H1 (cell line): ENCODE results near the gene RAB39B. TPM values are rescaled to one million over a fixed set of nuclear protein-coding genes. Genes with fewer than 3 reads are reported as not detected.

Experiments used
- CBX8 ChIP-seq: fragments of 300-800, 300-1000 bp; sonication (generic); IDR thresholded peaks from 2 replicates; pipeline ENCODE4 v1.7.1; 2016; ENCODE audit warnings: low read depth, low read length, borderline replicate concordance
- HDAC6 ChIP-seq: IDR thresholded peaks from one replicate; pipeline ENCODE4 v1.7.1; 2012; ENCODE audit warnings: low read depth, mild to moderate bottlenecking, inconsistent platforms, low read length, moderate library complexity
- POLR2A ChIP-seq, 2 experiments: IDR thresholded peaks; 1 replicate in 1 of 2; 2 replicates in 1 of 2; pipeline ENCODE4 v1.6.1; 2011; ENCODE audit warnings: low read depth in 2 of 2, low read length in 2 of 2, mild to moderate bottlenecking in 2 of 2; ENCODE audit errors: control extremely low read depth in 1 of 2
- RBBP5 ChIP-seq: IDR thresholded peaks from 2 replicates; pipeline ENCODE4 v1.7.1; 2012; ENCODE audit warnings: low read depth, mild to moderate bottlenecking, inconsistent platforms, low read length, moderate library complexity, borderline replicate concordance
- SAP30 ChIP-seq: fragments of 300-600 bp; sonication (generic); IDR thresholded peaks from 2 replicates; pipeline ENCODE4 v1.7.1; 2012; ENCODE audit warnings: low read length, moderate library complexity, mild to moderate bottlenecking, inconsistent platforms; ENCODE audit not compliant: insufficient read depth, insufficient replicate concordance
- SIN3A ChIP-seq, 2 experiments: IDR thresholded peaks in 1 of 2; conservative IDR thresholded peaks in 1 of 2; 2 replicates each; pipeline ENCODE4 v1.6.1; 2011 to 2012; ENCODE audit warnings: low read length in 2 of 2, improper control_type of control experiment in 1 of 2, low read depth in 1 of 2, mild to moderate bottlenecking in 1 of 2
- TBP ChIP-seq: IDR thresholded peaks from 2 replicates; pipeline ENCODE4 v1.6.1; 2011; ENCODE audit warnings: low read depth, low read length, improper control_type of control experiment
- polyA plus RNA-seq, 7 experiments: library from polyadenylated mRNA; depleted of rRNA in 3 of 7; stranded (reverse) in 5 of 7; unstranded in 2 of 7; fragments of >200 nt in 5 of 7; fragments of 200-250 nt in 2 of 7; gene quantifications; 1 replicate in 5 of 7; 2 replicates in 1 of 7; 4 replicates in 1 of 7; pipeline versions ENCODE4 v1.2.1 to v1.2.3, GENCODE V29; 2011 to 2013; ENCODE audit warnings: missing spikeins in 2 of 7, mixed read lengths in 2 of 7
- total RNA-seq: library from RNA; stranded (reverse); fragmentation: NEBNext Ultra II Directional; extraction: Animal tissue kit (Norgen Biotek cat#: 25700); gene quantifications from 2 replicates; pipeline ENCODE4 v1.2.1, GENCODE V29; 2021

RAB39B gene
- total and polyA plus RNA-seq, 2 of the 8 experiments (the other 6 are each of a cell fraction or from before 2014, with no cell fraction given), result 3.1 to 9.3 TPM

DNA sequence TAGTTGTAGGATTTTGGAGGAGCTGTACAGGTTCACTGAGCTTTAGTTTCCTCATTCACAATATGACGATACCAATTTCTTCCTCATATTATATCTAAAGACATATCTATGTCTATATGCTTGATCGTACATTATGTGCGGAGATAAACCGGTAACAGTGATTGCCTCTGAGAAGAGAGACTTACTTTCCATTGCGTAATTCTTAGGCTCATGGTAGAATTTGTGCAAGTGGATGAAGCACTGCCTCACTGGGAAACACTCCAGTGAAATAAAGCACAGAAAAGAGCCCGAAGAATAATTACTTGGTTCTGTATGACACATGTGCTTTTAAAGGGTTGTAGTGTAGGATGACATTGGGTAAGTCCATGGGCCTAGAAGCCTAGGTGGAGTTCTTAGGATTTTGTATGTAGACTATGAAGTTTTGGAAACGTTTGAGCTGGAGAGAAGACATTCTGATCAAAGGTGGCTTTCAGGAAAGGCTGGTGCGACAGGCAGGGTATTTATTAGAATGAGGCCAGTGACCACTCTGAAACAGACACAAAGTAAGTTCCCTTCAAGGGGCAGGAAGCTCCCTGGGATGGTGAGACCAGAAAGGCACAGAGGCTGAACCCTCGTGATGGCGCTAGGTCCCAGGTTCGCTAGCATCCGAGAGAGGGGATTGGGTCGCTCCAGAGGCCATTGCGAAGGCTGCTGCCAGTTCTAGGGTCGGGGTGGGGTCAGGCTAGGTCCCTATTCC is 48.7 kb downstream of the RAB39B start (continued):
- TF ChIP-seq TBP (no peak), HDAC6 (no peak), SAP30 (no peak), RBBP5 (no peak), POLR2A (IDR thresholded peaks at IDR 0.05; ENCODE audit: control extremely low read depth in 1 of 2, low read depth in 2 of 2, low read length in 2 of 2) (no peak), CBX8 (no peak), SIN3A (conservative IDR thresholded peaks at IDR 0.05 in 1 of 2, IDR thresholded peaks at IDR 0.05 in 1 of 2; ENCODE audit: low read depth in 1 of 2, low read length in 2 of 2) (no peak)
